GM15510 (cell line): ENCODE results near the gene PROS1.

Source experiments
- POLR2A ChIP-seq: IDR thresholded peaks from 3 replicates; pipeline ENCODE4 v1.6.1; 2011; ENCODE audit warnings: borderline replicate concordance; ENCODE audit not compliant: insufficient read length; ENCODE audit errors: extremely low read depth

Gene PROS1

GRCh38 chr3:93923006-93923405 is 50.7 kb downstream of the PROS1 start:
- TF ChIP-seq POLR2A = no peak

GRCh38 chr3:93911206-93911605 is 62.5 kb downstream of the PROS1 start:
- TF ChIP-seq POLR2A = no peak

GRCh38 chr3:93910097-93910496 is 63.6 kb downstream of the PROS1 start:
- TF ChIP-seq POLR2A = no peak

GRCh38 chr3:93907132-93907531 is 66.6 kb downstream of the PROS1 start:
- TF ChIP-seq POLR2A = no peak

- TF ChIP-seq POLR2A = no peak
These were observed 67.5 kb downstream of the PROS1 start for GRCh38 chr3:93906245-93906644.

GRCh38 chr3:93904568-93904967 is 69.1 kb downstream of the PROS1 start:
- TF ChIP-seq POLR2A = no peak

- no peak for TF ChIP-seq POLR2A
These were observed 106.3 kb downstream of the PROS1 start for GRCh38 chr3:93867425-93867824.

- no peak for TF ChIP-seq POLR2A
These were observed 112.7 kb downstream of the PROS1 start for GRCh38 chr3:93861017-93861416.

GRCh38 chr3:93855401-93855800 is 118.3 kb downstream of the PROS1 start:
- no peak for TF ChIP-seq POLR2A

GRCh38 chr3:93843981-93844380 is 129.7 kb downstream of the PROS1 start:
- TF ChIP-seq POLR2A = no peak
